NCI-H1092 treated with DMSO at 0.1 percent for 48 hours (cell line): ENCODE data around the gene LMNA.

ENCODE experiments used
- DNase-seq: peaks from one replicate; lab custom pipeline; 2025; lab: John Stamatoyannopoulos, UW

Gene LMNA

GRCh38 chr1:156082309-156083091 is 32.0 kb upstream of the LMNA start, which contains the start of gene MEX3A:
TSS of gene MEX3A (minus strand) at chr1:156082465. CDS start at chr1:156081998, 467 bp downstream.
- DNase-seq = peak; percentile 84

- no peak for DNase-seq
Measured at GRCh38 chr1:156083800-156084790, 30.4 kb upstream of the LMNA start.

GRCh38 chr1:156086256-156086662 is 28.3 kb upstream of the LMNA start:
- no peak for DNase-seq

- peak; percentile 23 for DNase-seq
Measured at GRCh38 chr1:156089704-156090103, 24.8 kb upstream of the LMNA start.

GRCh38 chr1:156090138-156090839 is 24.2 kb upstream of the LMNA start:
- no peak for DNase-seq

GRCh38 chr1:156090840-156091188 is 23.7 kb upstream of the LMNA start:
- DNase-seq = peak; percentile 78

- no peak for DNase-seq
Measured at GRCh38 chr1:156091610-156092009, 22.9 kb upstream of the LMNA start.

GRCh38 chr1:156095906-156096508 is 18.5 kb upstream of the LMNA start:
- DNase-seq = no peak

GRCh38 chr1:156096640-156097391 is 17.7 kb upstream of the LMNA start:
- peak; percentile 55 for DNase-seq

- no peak for DNase-seq
Measured at GRCh38 chr1:156097499-156098178, 16.9 kb upstream of the LMNA start.

- no peak for DNase-seq
Measured at GRCh38 chr1:156098784-156099183, 15.7 kb upstream of the LMNA start.

GRCh38 chr1:156099282-156099681 is 15.2 kb upstream of the LMNA start:
- DNase-seq = no peak

GRCh38 chr1:156100205-156100995 is 14.1 kb upstream of the LMNA start:
- DNase-seq = peak; percentile 55

- no peak for DNase-seq
Measured at GRCh38 chr1:156101880-156102279, 12.6 kb upstream of the LMNA start.

- no peak for DNase-seq
Measured at GRCh38 chr1:156102633-156103511, 11.6 kb upstream of the LMNA start.

GRCh38 chr1:156103521-156103947 is 11.0 kb upstream of the LMNA start:
- DNase-seq = no peak

- DNase-seq = no peak
Measured at GRCh38 chr1:156104065-156104810, 10.3 kb upstream of the LMNA start.
